ENCODE measurements around the gene EXOC7.
"Not testable (repeated sequence)": the region's sequence is repeated elsewhere in the genome, so short reads cannot be mapped to it uniquely, and the experiment has no call there.

EXOC7 gene

GRCh38 chr17:76049239-76049638 is 54.3 kb downstream of the EXOC7 start:
- no peaks in the 10 kb centered on the region for H3K27me3 ChIP-seq (ENCODE audit: insufficient read depth, low read length, poor library complexity)
- H3K79me2 ChIP-seq (ENCODE audit: insufficient read depth, low read length) = peaks cover 9% of the 10 kb centered on the region
- H3K4me3 ChIP-seq (ENCODE audit: low read depth in 1 of 2, low read length in 2 of 2) = no peak overlapping the region
- no peaks in the 10 kb centered on the region for H3K9me3 ChIP-seq (ENCODE audit: insufficient read depth, low read length, severe bottlenecking)
- no peak overlapping the region for H2AFZ ChIP-seq (ENCODE audit: low read depth, low read length)
- no peak overlapping the region for H3K27ac ChIP-seq (ENCODE audit: low read length)
- no peak for TF ChIP-seq EZH2 (IDR thresholded peaks at IDR 0.05; ENCODE audit: borderline replicate concordance, low read depth, low read length, severe bottlenecking)
- no peak for TF ChIP-seq CTCF (IDR thresholded peaks at IDR 0.05; ENCODE audit: borderline replicate concordance, extremely low read depth, low read length, poor library complexity, severe bottlenecking)
- DNase-seq (no peak), ATAC-seq (ENCODE audit: insufficient read depth, low read depth) (no peak)
- H3K36me3 ChIP-seq (ENCODE audit: insufficient read depth, low read length) = peaks cover 88% of the 10 kb centered on the region
- no peak overlapping the region for H3K9ac ChIP-seq (ENCODE audit: low read depth, low read length)
- H3K4me1 ChIP-seq (ENCODE audit: insufficient read depth, low read length) = no peaks in the 10 kb centered on the region
- H3K4me2 ChIP-seq (ENCODE audit: insufficient read depth, low read length) = no peak overlapping the region
- H4K20me1 ChIP-seq (ENCODE audit: insufficient read depth, low read length) = no peaks in the 10 kb centered on the region

DNA sequence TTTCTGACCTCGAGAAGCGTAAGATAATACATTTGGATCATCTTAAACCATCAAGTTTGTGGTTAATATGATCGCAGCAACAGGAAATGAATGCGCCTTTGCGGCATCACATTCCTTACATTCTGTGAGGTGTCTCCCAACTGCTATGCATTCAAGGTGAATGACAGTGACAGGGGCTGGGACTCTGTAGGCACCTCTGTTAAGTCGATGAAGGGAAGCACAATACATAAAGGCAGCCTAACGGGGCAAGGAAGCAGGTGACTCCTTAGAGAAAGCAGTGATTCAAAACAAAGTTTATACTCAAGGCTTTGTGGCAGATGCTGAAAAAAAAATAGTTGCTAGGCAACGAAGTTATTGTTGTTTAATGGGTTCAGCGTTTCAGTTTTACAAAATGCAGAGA is 54.9 kb downstream of the EXOC7 start:
- no peak for ATAC-seq (ENCODE audit: insufficient read depth, low read depth)
- peaks cover 9% of the 10 kb centered on the region for H3K79me2 ChIP-seq (ENCODE audit: insufficient read depth, low read length)
- H3K27ac ChIP-seq (ENCODE audit: low read length) = no peak overlapping the region
- no peak overlapping the region for H3K4me3 ChIP-seq (ENCODE audit: low read depth in 1 of 2, low read length in 2 of 2)
- peaks cover 93% of the 10 kb centered on the region for H3K36me3 ChIP-seq (ENCODE audit: insufficient read depth, low read length)
- no peak for TF ChIP-seq CTCF (IDR thresholded peaks at IDR 0.05; ENCODE audit: borderline replicate concordance, extremely low read depth, low read length, poor library complexity, severe bottlenecking)
- no peak for TF ChIP-seq EZH2 (IDR thresholded peaks at IDR 0.05; ENCODE audit: borderline replicate concordance, low read depth, low read length, severe bottlenecking)
- H3K4me1 ChIP-seq (ENCODE audit: insufficient read depth, low read length) = no peaks in the 10 kb centered on the region
- H2AFZ ChIP-seq (ENCODE audit: low read depth, low read length) = no peak overlapping the region
- H3K27me3 ChIP-seq (ENCODE audit: insufficient read depth, low read length, poor library complexity) = no peaks in the 10 kb centered on the region
- DNase-seq = no peak
- no peaks in the 10 kb centered on the region for H3K9me3 ChIP-seq (ENCODE audit: insufficient read depth, low read length, severe bottlenecking)
- H4K20me1 ChIP-seq (ENCODE audit: insufficient read depth, low read length) = no peaks in the 10 kb centered on the region
- H3K9ac ChIP-seq (ENCODE audit: low read depth, low read length) = no peak overlapping the region
- H3K4me2 ChIP-seq (ENCODE audit: insufficient read depth, low read length) = no peak overlapping the region

DNA sequence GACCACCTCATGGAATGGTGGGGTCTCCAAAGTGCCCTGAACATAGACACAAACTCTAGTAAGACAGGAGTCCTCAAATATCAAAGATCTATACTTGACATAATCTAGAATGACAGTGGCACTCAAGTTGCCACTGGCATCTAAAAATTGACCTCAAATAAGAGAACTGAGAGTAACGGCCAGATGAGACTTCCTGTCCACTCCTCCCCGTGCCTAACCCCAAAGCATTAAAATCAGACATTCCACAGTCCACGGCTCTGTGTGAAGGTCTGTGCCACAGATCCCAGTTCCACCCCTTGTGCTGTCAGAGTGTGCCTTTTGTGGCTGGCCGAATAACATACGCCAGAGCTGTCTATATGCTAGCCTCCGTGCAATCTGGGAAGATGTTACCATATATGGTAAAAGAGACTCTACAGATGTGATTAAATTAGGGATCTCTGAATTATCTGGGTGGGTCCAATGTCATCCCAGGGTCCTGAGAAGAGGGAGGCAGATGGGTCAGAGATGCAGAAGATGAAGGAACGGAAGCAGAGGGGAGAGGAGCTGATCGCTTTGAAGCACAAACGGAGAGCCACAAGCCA is 55.5 kb downstream of the EXOC7 start:
- H3K36me3 ChIP-seq (ENCODE audit: insufficient read depth, low read length) = peaks cover 95% of the 10 kb centered on the region
- no peaks in the 10 kb centered on the region for H4K20me1 ChIP-seq (ENCODE audit: insufficient read depth, low read length)
- no peak overlapping the region for H3K4me3 ChIP-seq (ENCODE audit: low read depth in 1 of 2, low read length in 2 of 2)
- no peaks in the 10 kb centered on the region for H3K9me3 ChIP-seq (ENCODE audit: insufficient read depth, low read length, severe bottlenecking)
- DNase-seq (no peak), ATAC-seq (ENCODE audit: insufficient read depth, low read depth) (no peak)
- no peak overlapping the region for H3K9ac ChIP-seq (ENCODE audit: low read depth, low read length)
- H3K27me3 ChIP-seq (ENCODE audit: insufficient read depth, low read length, poor library complexity) = no peaks in the 10 kb centered on the region
- no peak overlapping the region for H3K4me2 ChIP-seq (ENCODE audit: insufficient read depth, low read length)
- H3K27ac ChIP-seq (ENCODE audit: low read length) = no peak overlapping the region
- no peak for TF ChIP-seq EZH2 (IDR thresholded peaks at IDR 0.05; ENCODE audit: borderline replicate concordance, low read depth, low read length, severe bottlenecking)
- H3K4me1 ChIP-seq (ENCODE audit: insufficient read depth, low read length) = no peaks in the 10 kb centered on the region
- H3K79me2 ChIP-seq (ENCODE audit: insufficient read depth, low read length) = peaks cover 7% of the 10 kb centered on the region
- H2AFZ ChIP-seq (ENCODE audit: low read depth, low read length) = no peak overlapping the region

- Histone ChIP-seq H4K20me1 (ENCODE audit: insufficient read depth, low read length) (no peaks in the 10 kb centered on the region), H3K4me2 (ENCODE audit: insufficient read depth, low read length) (no peak overlapping the region), H3K36me3 (ENCODE audit: insufficient read depth, low read length) (peaks cover 96% of the 10 kb centered on the region), H3K9ac (ENCODE audit: low read depth, low read length) (no peak overlapping the region), H3K4me3 (ENCODE audit: low read depth in 1 of 2, low read length in 2 of 2) (no peak overlapping the region), H3K9me3 (ENCODE audit: insufficient read depth, low read length, severe bottlenecking) (no peaks in the 10 kb centered on the region), H3K27ac (ENCODE audit: low read length) (no peak overlapping the region), H3K4me1 (ENCODE audit: insufficient read depth, low read length) (no peaks in the 10 kb centered on the region), H2AFZ (ENCODE audit: low read depth, low read length) (no peak overlapping the region), H3K27me3 (ENCODE audit: insufficient read depth, low read length, poor library complexity) (no peaks in the 10 kb centered on the region), H3K79me2 (ENCODE audit: insufficient read depth, low read length) (no peaks in the 10 kb centered on the region; the same call in 1 of the 2 replicates)
- DNase-seq = no peak
- no peak for ATAC-seq (ENCODE audit: insufficient read depth, low read depth)
- TF ChIP-seq CTCF (IDR thresholded peaks at IDR 0.05; ENCODE audit: borderline replicate concordance, extremely low read depth, low read length, poor library complexity, severe bottlenecking) = no peak
- TF ChIP-seq EZH2 (IDR thresholded peaks at IDR 0.05; ENCODE audit: borderline replicate concordance, low read depth, low read length, severe bottlenecking) = no peak
Measured at GRCh38 chr17:76046064-76046463, 57.5 kb downstream of the EXOC7 start.

GRCh38 chr17:76044475-76045007 is 59.0 kb downstream of the EXOC7 start:
- not testable (repeated sequence) for H3K9me3 ChIP-seq (ENCODE audit: insufficient read depth, low read length, severe bottlenecking); DNase-seq; H3K27ac ChIP-seq (ENCODE audit: low read length); ATAC-seq (ENCODE audit: insufficient read depth, low read depth); H3K79me2 ChIP-seq (ENCODE audit: insufficient read depth, low read length); H3K4me1 ChIP-seq (ENCODE audit: insufficient read depth, low read length); H3K27me3 ChIP-seq (ENCODE audit: insufficient read depth, low read length, poor library complexity); H3K4me3 ChIP-seq (ENCODE audit: low read depth in 1 of 2, low read length in 2 of 2); H3K9ac ChIP-seq (ENCODE audit: low read depth, low read length); H2AFZ ChIP-seq (ENCODE audit: low read depth, low read length); H3K4me2 ChIP-seq (ENCODE audit: insufficient read depth, low read length); H4K20me1 ChIP-seq (ENCODE audit: insufficient read depth, low read length)
- peaks cover 96% of the 10 kb centered on the region for H3K36me3 ChIP-seq (ENCODE audit: insufficient read depth, low read length)

DNA sequence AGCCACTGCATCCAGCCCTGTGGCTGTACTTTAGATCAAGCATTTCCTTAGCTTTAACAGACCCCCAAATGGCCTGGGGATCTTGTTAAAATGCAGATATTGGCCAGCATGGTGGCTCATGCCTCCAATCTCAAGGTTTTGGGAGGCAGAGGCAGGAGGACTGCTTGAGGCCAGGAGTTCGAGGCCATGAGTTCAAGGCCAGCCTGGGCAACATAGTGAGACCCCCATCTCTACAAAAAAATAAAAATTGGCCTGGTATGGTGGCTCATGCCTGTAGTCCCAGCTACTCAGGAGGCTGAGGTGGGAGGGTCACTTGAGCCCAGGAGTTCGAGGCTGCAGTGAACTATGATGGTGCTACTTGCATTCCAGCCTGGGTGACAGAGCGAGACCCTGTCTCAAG is 60.7 kb downstream of the EXOC7 start:
- not testable (repeated sequence) for H3K4me2 ChIP-seq (ENCODE audit: insufficient read depth, low read length); H3K9me3 ChIP-seq (ENCODE audit: insufficient read depth, low read length, severe bottlenecking); H2AFZ ChIP-seq (ENCODE audit: low read depth, low read length); DNase-seq; H3K79me2 ChIP-seq (ENCODE audit: insufficient read depth, low read length); H3K27me3 ChIP-seq (ENCODE audit: insufficient read depth, low read length, poor library complexity); ATAC-seq (ENCODE audit: insufficient read depth, low read depth); H3K9ac ChIP-seq (ENCODE audit: low read depth, low read length); H4K20me1 ChIP-seq (ENCODE audit: insufficient read depth, low read length); H3K4me3 ChIP-seq (ENCODE audit: low read depth in 1 of 2, low read length in 2 of 2); H3K27ac ChIP-seq (ENCODE audit: low read length); H3K4me1 ChIP-seq (ENCODE audit: insufficient read depth, low read length)
- H3K36me3 ChIP-seq (ENCODE audit: insufficient read depth, low read length) = peaks cover 96% of the 10 kb centered on the region
